Measurements from ENCODE around the gene NSUN4.
"Not testable (repeated sequence)": the region's sequence is repeated elsewhere in the genome, so short reads cannot be mapped to it uniquely, and the experiment has no call there.

NSUN4 gene

GRCh38 chr1:46328182-46328581 is 12.4 kb upstream of the NSUN4 start:
- not testable (repeated sequence) for DNase-seq

- DNase-seq = not testable (repeated sequence)
Observed at GRCh38 chr1:46329807-46330206, 10.8 kb upstream of the NSUN4 start.

- DNase-seq = not testable (repeated sequence)
Observed at GRCh38 chr1:46330381-46330780, 10.2 kb upstream of the NSUN4 start.

GRCh38 chr1:46331786-46332540 is 8.6 kb upstream of the NSUN4 start:
- DNase-seq = not testable (repeated sequence)

- no peak for DNase-seq
Observed at GRCh38 chr1:46333300-46334029, 7.1 kb upstream of the NSUN4 start.

GRCh38 chr1:46334030-46334384 is 6.6 kb upstream of the NSUN4 start:
- no peak for DNase-seq

- no peak for DNase-seq
Observed at GRCh38 chr1:46335081-46335480, 5.5 kb upstream of the NSUN4 start.

- not testable (repeated sequence) for DNase-seq
Observed at GRCh38 chr1:46337409-46337808, 3.2 kb upstream of the NSUN4 start.

GRCh38 chr1:46341222-46342083 is 846 bp downstream of the NSUN4 start:
- DNase-seq = no peak

GRCh38 chr1:46342084-46342656 is 1.6 kb downstream of the NSUN4 start:
- no peak for DNase-seq

GRCh38 chr1:46342677-46343350 is 2.2 kb downstream of the NSUN4 start:
- DNase-seq = no peak

GRCh38 chr1:46343351-46343695 is 2.7 kb downstream of the NSUN4 start:
- DNase-seq = no peak

GRCh38 chr1:46343705-46344104 is 3.1 kb downstream of the NSUN4 start:
- DNase-seq = no peak

GRCh38 chr1:46344481-46344880 is 3.9 kb downstream of the NSUN4 start:
- DNase-seq = no peak

GRCh38 chr1:46345281-46345680 is 4.7 kb downstream of the NSUN4 start:
- DNase-seq = no peak

- DNase-seq = no peak
Observed at GRCh38 chr1:46352363-46352762, 11.8 kb downstream of the NSUN4 start.

- not testable (repeated sequence) for DNase-seq
Observed at GRCh38 chr1:46355920-46356319, 15.3 kb downstream of the NSUN4 start.

GRCh38 chr1:46362158-46362557 is 21.6 kb downstream of the NSUN4 start:
- no peak for DNase-seq

GRCh38 chr1:46363121-46363520 is 22.5 kb downstream of the NSUN4 start:
- no peak for DNase-seq

- DNase-seq = no peak
Observed at GRCh38 chr1:46364612-46365011, 24.0 kb downstream of the NSUN4 start.

- DNase-seq = not testable (repeated sequence)
Observed at GRCh38 chr1:46365796-46366195, 25.2 kb downstream of the NSUN4 start.

- DNase-seq = no peak
Observed at GRCh38 chr1:46367072-46367471, 26.5 kb downstream of the NSUN4 start.

GRCh38 chr1:46367701-46368100 is 27.1 kb downstream of the NSUN4 start:
- DNase-seq = not testable (repeated sequence)

All from NCI-H1436 treated with DMSO at 0.1 percent for 48 hours (cell line).